ENCODE data around the gene GPSM1. TPM values are rescaled to one million over a fixed set of nuclear protein-coding genes. Genes with fewer than 3 reads are reported as not detected.
A peak's percentile ranks its signal among the peaks of the same experiment; 100 is the strongest.

The GPSM1 gene
- total and polyA plus RNA-seq, 9 of the 15 experiments (the other 6 are each of a cell fraction or from before 2014, with no cell fraction given), result 0.04 to 14.2 (median 3.1) TPM

DNA sequence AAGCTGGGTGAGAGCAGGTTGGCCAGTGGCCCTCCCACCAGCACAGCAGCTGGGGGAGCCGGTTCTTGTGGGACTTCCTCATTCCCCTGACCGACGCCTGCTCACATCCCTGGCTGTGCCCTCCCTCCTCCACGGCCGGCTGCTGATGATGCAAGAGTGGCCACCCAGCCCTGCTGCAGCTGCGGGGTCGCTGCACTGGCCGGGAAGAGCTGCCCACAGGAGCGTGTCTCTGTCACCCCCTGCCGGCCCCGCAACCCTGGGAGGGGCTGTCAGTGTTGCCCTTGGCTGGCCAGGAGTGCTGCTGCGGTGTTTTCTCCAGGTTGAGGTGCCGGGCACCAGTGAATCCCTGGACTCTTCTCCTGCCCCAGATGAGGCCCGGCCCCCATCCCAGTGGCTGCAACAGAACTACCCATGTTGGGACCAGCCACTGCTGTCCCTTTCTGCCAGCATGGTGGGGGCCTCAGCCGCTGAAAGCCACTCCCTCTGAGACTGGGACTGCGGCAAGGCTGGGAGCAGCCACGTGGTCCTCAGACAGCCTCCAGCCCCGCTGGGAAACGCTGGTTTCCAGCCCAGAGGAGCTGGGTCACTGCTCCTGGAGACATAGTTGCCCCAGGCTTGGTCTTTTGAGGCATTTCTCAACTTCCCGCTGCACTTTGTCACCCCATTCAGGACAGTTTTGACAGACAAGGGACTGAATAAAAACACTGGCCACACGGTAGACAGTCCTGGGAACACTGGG is 45.4 kb downstream of the GPSM1 start (continued):
- peak; percentile 91 for TF ChIP-seq MXI1 (IDR thresholded peaks at IDR 0.05; ENCODE audit: low read depth, low read length)
- no peak for TF ChIP-seq GATAD2A (IDR thresholded peaks at IDR 0.05)
- TF ChIP-seq KAT7 (CRISPR knock-in tag; IDR thresholded peaks at IDR 0.05; ENCODE audit: borderline replicate concordance), result peak; percentile 83
- TF ChIP-seq, protein P1, sequence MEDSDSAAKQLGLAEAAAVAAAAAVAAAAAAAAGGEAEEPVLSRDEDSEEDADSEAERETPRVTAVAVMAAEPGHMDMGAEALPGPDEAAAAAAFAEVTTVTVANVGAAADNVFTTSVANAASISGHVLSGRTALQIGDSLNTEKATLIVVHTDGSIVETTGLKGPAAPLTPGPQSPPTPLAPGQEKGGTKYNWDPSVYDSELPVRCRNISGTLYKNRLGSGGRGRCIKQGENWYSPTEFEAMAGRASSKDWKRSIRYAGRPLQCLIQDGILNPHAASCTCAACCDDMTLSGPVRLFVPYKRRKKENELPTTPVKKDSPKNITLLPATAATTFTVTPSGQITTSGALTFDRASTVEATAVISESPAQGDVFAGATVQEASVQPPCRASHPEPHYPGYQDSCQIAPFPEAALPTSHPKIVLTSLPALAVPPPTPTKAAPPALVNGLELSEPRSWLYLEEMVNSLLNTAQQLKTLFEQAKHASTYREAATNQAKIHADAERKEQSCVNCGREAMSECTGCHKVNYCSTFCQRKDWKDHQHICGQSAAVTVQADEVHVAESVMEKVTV (CRISPR knock-in tag; IDR thresholded peaks at IDR 0.05), result no peak
- TF ChIP-seq KLF13 (tag; IDR thresholded peaks at IDR 0.05; ENCODE audit: borderline replicate concordance, low read depth), result no peak; the same call in 1 of the 2 replicates
- peak; percentile 78 for TF ChIP-seq FIP1L1 (IDR thresholded peaks at IDR 0.05; ENCODE audit: low read depth, low read length, poor library complexity, severe bottlenecking)
- peak; percentile 38; the same call in 1 of the 2 replicates for TF ChIP-seq ZSCAN32 (CRISPR knock-in tag; IDR thresholded peaks at IDR 0.05)
- no peak for TF ChIP-seq ZNF561 (CRISPR knock-in tag; conservative IDR thresholded peaks at IDR 0.05)
- TF ChIP-seq KHSRP (IDR thresholded peaks at IDR 0.05), result no peak
- peak; percentile 75 for TF ChIP-seq RBFOX2 (IDR thresholded peaks at IDR 0.05; ENCODE audit: low read depth, low read length)
- no peak for TF ChIP-seq TRIM28 (IDR thresholded peaks at IDR 0.05)
- TF ChIP-seq MAX (CRISPR knock-in tag; IDR thresholded peaks at IDR 0.05), result peak; percentile 87
- no peak; the same call in 1 of the 2 replicates for TF ChIP-seq LEF1 (IDR thresholded peaks at IDR 0.05)
- no peak for TF ChIP-seq SP2 (IDR thresholded peaks at IDR 0.05; ENCODE audit: extremely low read depth, low read depth, low read length, poor library complexity, severe bottlenecking)
- no peak for TF ChIP-seq TAF9B (IDR thresholded peaks at IDR 0.05; ENCODE audit: partially characterized antibody)
- TF ChIP-seq ZNF354B (CRISPR knock-in tag; IDR thresholded peaks at IDR 0.05), result no peak
- TF ChIP-seq SUPT5H (IDR thresholded peaks at IDR 0.05), result peak; percentile 5; the same call in 1 of the 2 replicates
- 0 out of 2 replicates have a peak, but pooled peaks have one; percentile 4 for TF ChIP-seq RBM14 (IDR thresholded peaks at IDR 0.05; ENCODE audit: borderline replicate concordance, insufficient read depth, low read depth, low read length)
- TF ChIP-seq ZNF583 (CRISPR knock-in tag; IDR thresholded peaks at IDR 0.05), result no peak
- TF ChIP-seq, protein P2, sequence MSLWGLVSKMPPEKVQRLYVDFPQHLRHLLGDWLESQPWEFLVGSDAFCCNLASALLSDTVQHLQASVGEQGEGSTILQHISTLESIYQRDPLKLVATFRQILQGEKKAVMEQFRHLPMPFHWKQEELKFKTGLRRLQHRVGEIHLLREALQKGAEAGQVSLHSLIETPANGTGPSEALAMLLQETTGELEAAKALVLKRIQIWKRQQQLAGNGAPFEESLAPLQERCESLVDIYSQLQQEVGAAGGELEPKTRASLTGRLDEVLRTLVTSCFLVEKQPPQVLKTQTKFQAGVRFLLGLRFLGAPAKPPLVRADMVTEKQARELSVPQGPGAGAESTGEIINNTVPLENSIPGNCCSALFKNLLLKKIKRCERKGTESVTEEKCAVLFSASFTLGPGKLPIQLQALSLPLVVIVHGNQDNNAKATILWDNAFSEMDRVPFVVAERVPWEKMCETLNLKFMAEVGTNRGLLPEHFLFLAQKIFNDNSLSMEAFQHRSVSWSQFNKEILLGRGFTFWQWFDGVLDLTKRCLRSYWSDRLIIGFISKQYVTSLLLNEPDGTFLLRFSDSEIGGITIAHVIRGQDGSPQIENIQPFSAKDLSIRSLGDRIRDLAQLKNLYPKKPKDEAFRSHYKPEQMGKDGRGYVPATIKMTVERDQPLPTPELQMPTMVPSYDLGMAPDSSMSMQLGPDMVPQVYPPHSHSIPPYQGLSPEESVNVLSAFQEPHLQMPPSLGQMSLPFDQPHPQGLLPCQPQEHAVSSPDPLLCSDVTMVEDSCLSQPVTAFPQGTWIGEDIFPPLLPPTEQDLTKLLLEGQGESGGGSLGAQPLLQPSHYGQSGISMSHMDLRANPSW (CRISPR knock-in tag; IDR thresholded peaks at IDR 0.05), result no peak
- TF ChIP-seq NFRKB (IDR thresholded peaks at IDR 0.05; ENCODE audit: low read depth), result peak; percentile 42; the same call in 1 of the 2 replicates

All from K562 (cell line).